Smooth muscle cell (in vitro differentiated cells): ENCODE results near the gene RBM11. TPM values are rescaled to one million over a fixed set of nuclear protein-coding genes. Genes with fewer than 3 reads are reported as not detected.

Experiments
- DNase-seq: peaks from one replicate; lab custom pipeline; 2025; ENCODE audit not compliant: unreplicated experiment; lab: John Stamatoyannopoulos, UW
- H2AFZ ChIP-seq: fragments of 200-600 bp; sonication (generic); 2 replicates; pipeline ENCODE4 v1.6.0; 2016; ENCODE audit warnings: antibody characterized with exemption, low read depth, mild to moderate bottlenecking
- H3F3A ChIP-seq: fragments of 200-600 bp; sonication (generic); 2 replicates; pipeline ENCODE4 v1.6.0; 2017; ENCODE audit warnings: antibody characterized with exemption, low read depth
- H3K27ac ChIP-seq: fragments of 200-600 bp; sonication (generic); 2 replicates; pipeline ENCODE4 v1.5.1; 2016; ENCODE audit warnings: low read depth, mild to moderate bottlenecking
- H3K27me3 ChIP-seq: fragments of 200-600 bp; sonication (generic); 2 replicates; pipeline ENCODE4 v1.6.1; 2016; ENCODE audit warnings: low read depth, mild to moderate bottlenecking
- H3K36me3 ChIP-seq: fragments of 200-600 bp; sonication (generic); 2 replicates; pipeline ENCODE4 v1.5.1; 2016; ENCODE audit warnings: low read depth
- H3K4me1 ChIP-seq: fragments of 200-600 bp; sonication (generic); 2 replicates; pipeline ENCODE4 v1.5.1; 2016; ENCODE audit warnings: low read depth
- H3K4me2 ChIP-seq: fragments of 200-600 bp; sonication (generic); 2 replicates; pipeline ENCODE4 v1.6.0; 2016; ENCODE audit warnings: mild to moderate bottlenecking
- H3K4me3 ChIP-seq: fragments of 200-600 bp; sonication (generic); 2 replicates; pipeline ENCODE4 v1.5.1; 2016; ENCODE audit warnings: mild to moderate bottlenecking
- H3K79me2 ChIP-seq: fragments of 200-600 bp; sonication (generic); 2 replicates; pipeline ENCODE4 v1.6.0; 2016; ENCODE audit warnings: low read depth, mild to moderate bottlenecking
- H3K9ac ChIP-seq: fragments of 200-600 bp; sonication (generic); 2 replicates; pipeline ENCODE4 v1.6.0; 2016; ENCODE audit warnings: low read depth
- H3K9me3 ChIP-seq: fragments of 200-600 bp; sonication (generic); replicated peaks from 2 replicates; pipeline ENCODE4 v1.5.1; 2016; ENCODE audit warnings: low read depth
- H4K20me1 ChIP-seq: fragments of 200-600 bp; sonication (generic); 2 replicates; pipeline ENCODE4 v1.6.0; 2016; ENCODE audit warnings: low read depth
- CTCF ChIP-seq: fragments of 200-600 bp; sonication (generic); IDR thresholded peaks from 2 replicates; pipeline ENCODE4 v1.5.1; 2017; ENCODE audit warnings: borderline replicate concordance, mild to moderate bottlenecking, antibody characterized with exemption; ENCODE audit not compliant: insufficient read depth, poor library complexity, severe bottlenecking
- WGBS: methylation state at CpG from one replicate; pipeline ENCODE4 v1.1.7; 2016; ENCODE audit warnings: low lambda C conversion rate; 5-methylcytosine and 5-hydroxymethylcytosine counted together
- polyA plus RNA-seq: library from polyadenylated mRNA; unstranded; fragments of >200 nt; fragmentation: Nextera tagmentation; extraction: Ambion mirVana; gene quantifications from 2 replicates; pipeline ENCODE4 v1.2.1, GENCODE V29; 2016
- total RNA-seq: library from RNA; depleted of rRNA; stranded (reverse); fragments of >200 nt; gene quantifications from 2 replicates; pipeline ENCODE4 v1.2.3, GENCODE V29; 2014

The RBM11 gene
- total and polyA plus RNA-seq, 2 experiments from 2014 or later: 1.00 to 1.9 TPM

- Histone ChIP-seq H3K36me3 (no peaks in the 10 kb centered on the region), H2AFZ (no peak overlapping the region), H3K4me2 (no peak overlapping the region), H3K79me2 (no peaks in the 10 kb centered on the region), H3K9me3 (no peaks in the 10 kb centered on the region), H3K27me3 (no peaks in the 10 kb centered on the region), H3K9ac (no peak overlapping the region), H3K4me3 (no peak overlapping the region), H3F3A (no peaks in the 10 kb centered on the region), H3K4me1 (no peaks in the 10 kb centered on the region), H4K20me1 (no peaks in the 10 kb centered on the region), H3K27ac (no peak overlapping the region)
- no peak for DNase-seq
- TF ChIP-seq CTCF: no peak
- 55% methylated on average over 3 of the region's 3 CpGs for WGBS
These were observed 20.2 kb downstream of the RBM11 start for GRCh38 chr21:14236180-14236579.

GRCh38 chr21:14239281-14239680 lies 23.3 kb downstream of the RBM11 start:
- 73% methylated on average over 2 of the region's 2 CpGs for WGBS
- DNase-seq: no peak
- Histone ChIP-seq H3K9ac (no peak overlapping the region), H3K79me2 (no peaks in the 10 kb centered on the region), H3K4me3 (no peak overlapping the region), H3K4me1 (no peaks in the 10 kb centered on the region), H3K27ac (no peak overlapping the region), H2AFZ (peak overlapping the region; percentile 50), H3K27me3 (no peaks in the 10 kb centered on the region), H3K36me3 (no peaks in the 10 kb centered on the region), H3K9me3 (no peaks in the 10 kb centered on the region), H4K20me1 (no peaks in the 10 kb centered on the region), H3K4me2 (no peak overlapping the region), H3F3A (no peaks in the 10 kb centered on the region)
- no peak for TF ChIP-seq CTCF

- no peak for TF ChIP-seq CTCF
- no peaks in the 10 kb centered on the region for H3K9me3 ChIP-seq
- no peaks in the 10 kb centered on the region for H3K4me1 ChIP-seq
- H3K4me3 ChIP-seq: no peak overlapping the region
- no peak overlapping the region for H3K9ac ChIP-seq
- no peaks in the 10 kb centered on the region for H3F3A ChIP-seq
- H3K27me3 ChIP-seq: no peaks in the 10 kb centered on the region
- no peak for DNase-seq
- WGBS: 51% methylated on average over 2 of the region's 2 CpGs
- H2AFZ ChIP-seq: peak overlapping the region; percentile 42
- H3K36me3 ChIP-seq: no peaks in the 10 kb centered on the region
- H3K4me2 ChIP-seq: no peak overlapping the region
- H3K27ac ChIP-seq: no peak overlapping the region
- no peaks in the 10 kb centered on the region for H4K20me1 ChIP-seq
- no peaks in the 10 kb centered on the region for H3K79me2 ChIP-seq
These were observed 25.3 kb downstream of the RBM11 start for GRCh38 chr21:14241297-14241696.

- WGBS: 0% methylated on average over 1 of the region's 1 CpG
- no peak for TF ChIP-seq CTCF
- no peak overlapping the region for H3K9ac ChIP-seq
These were observed 27.5 kb downstream of the RBM11 start for GRCh38 chr21:14243461-14243860.

More at GRCh38 chr21:14243461-14243860, 27.5 kb downstream of the RBM11 start:
- H3K4me2 ChIP-seq: no peak overlapping the region
- no peaks in the 10 kb centered on the region for H3K9me3 ChIP-seq
- H3K79me2 ChIP-seq: no peaks in the 10 kb centered on the region
- no peak overlapping the region for H3K27ac ChIP-seq
- no peaks in the 10 kb centered on the region for H4K20me1 ChIP-seq
- no peaks in the 10 kb centered on the region for H3F3A ChIP-seq
- H3K4me3 ChIP-seq: no peak overlapping the region
- H3K27me3 ChIP-seq: no peaks in the 10 kb centered on the region
- H3K36me3 ChIP-seq: no peaks in the 10 kb centered on the region
- no peaks in the 10 kb centered on the region for H3K4me1 ChIP-seq
- no peak overlapping the region for H2AFZ ChIP-seq
- no peak for DNase-seq
